HPDE6-E6E7 (cell line): Measurements from ENCODE around the gene SMG1.
"Not testable (repeated sequence)": the region's sequence is repeated elsewhere in the genome, so short reads cannot be mapped to it uniquely, and the experiment has no call there.

Experiments used
- DNase-seq: peaks from one replicate; pipeline ENCODE4 v3.0.0; 2011; ENCODE audit warnings: missing footprints; ENCODE audit errors: extremely low spot score

The SMG1 gene

GRCh38 chr16:18933501-18933900 lies 7.3 kb upstream of the SMG1 start:
- DNase-seq, result no peak

- no peak for DNase-seq
Observed at GRCh38 chr16:18932243-18932987, 6.2 kb upstream of the SMG1 start.

DNA sequence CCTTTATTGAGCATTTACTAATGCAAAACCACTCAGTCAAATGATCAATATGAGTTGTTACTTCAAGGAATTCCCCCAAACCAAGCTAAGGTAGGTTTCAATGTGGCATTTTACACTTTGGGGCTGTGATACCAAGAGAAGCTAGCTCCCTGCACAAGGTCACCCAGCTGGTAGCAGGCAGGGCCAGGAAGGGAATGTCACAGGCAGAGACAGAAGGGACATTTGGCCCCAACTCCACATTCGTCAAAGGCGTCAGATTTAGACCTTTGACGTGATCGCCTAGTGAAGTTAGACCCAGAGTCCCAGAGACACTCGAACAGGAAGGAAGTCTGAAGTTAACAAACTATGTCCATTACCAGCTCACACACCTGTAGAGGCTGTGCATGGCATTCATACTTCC lies 5.5 kb upstream of the SMG1 start:
- no peak for DNase-seq

- not testable (repeated sequence) for DNase-seq
Observed at GRCh38 chr16:18930095-18930494, 3.9 kb upstream of the SMG1 start.

DNA sequence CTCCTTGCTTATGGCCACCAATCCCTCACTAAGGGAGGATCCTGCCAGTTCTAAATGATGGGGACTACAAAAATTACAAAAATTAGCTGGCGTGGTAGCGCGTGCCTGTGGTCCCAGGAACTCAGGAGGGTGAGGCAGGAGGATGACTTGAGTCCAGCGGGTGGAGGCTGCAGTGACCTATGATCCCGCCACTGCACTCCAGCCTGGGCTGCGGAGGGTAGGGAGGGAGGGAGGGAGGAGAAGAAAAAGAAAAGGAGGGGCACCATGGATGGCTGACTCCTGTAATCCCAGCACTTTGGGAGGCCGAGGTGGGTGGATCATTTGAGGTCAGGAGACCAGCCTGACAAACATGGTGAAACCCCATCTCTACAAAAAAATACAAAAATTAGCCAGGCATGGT lies 1.9 kb upstream of the SMG1 start:
- DNase-seq, result not testable (repeated sequence)

GRCh38 chr16:18925215-18925985 lies 808 bp downstream of the SMG1 start:
- DNase-seq, result not testable (repeated sequence)

- DNase-seq, result not testable (repeated sequence)
Observed at GRCh38 chr16:18923935-18924334, 2.3 kb downstream of the SMG1 start.

- DNase-seq, result not testable (repeated sequence)
Observed at GRCh38 chr16:18923124-18923523, 3.1 kb downstream of the SMG1 start.

GRCh38 chr16:18909585-18909984 lies 16.6 kb downstream of the SMG1 start:
- DNase-seq, result not testable (repeated sequence)

GRCh38 chr16:18908716-18909115 lies 17.5 kb downstream of the SMG1 start:
- not testable (repeated sequence) for DNase-seq

DNA sequence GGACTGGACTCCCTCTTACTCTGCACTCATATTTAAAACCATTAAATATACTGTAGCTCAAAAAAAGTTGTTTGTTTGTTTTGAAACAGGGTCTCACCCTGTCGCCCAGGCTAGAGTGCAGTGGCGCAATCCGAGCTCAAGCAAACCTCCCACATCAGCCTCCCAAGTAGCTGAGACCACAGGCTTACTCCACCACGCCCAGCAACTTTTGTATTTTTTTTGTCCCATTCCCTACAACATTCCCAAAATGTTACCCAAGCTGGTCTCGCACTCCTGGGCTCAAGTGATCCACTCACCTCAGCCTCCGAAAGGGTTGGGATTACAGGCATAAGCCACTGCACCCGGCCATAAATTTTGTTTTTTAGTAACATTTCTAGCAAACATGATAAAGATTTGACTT lies 23.4 kb downstream of the SMG1 start:
- DNase-seq, result not testable (repeated sequence)

- DNase-seq, result not testable (repeated sequence)
Observed at GRCh38 chr16:18902044-18902443, 24.2 kb downstream of the SMG1 start.

DNA sequence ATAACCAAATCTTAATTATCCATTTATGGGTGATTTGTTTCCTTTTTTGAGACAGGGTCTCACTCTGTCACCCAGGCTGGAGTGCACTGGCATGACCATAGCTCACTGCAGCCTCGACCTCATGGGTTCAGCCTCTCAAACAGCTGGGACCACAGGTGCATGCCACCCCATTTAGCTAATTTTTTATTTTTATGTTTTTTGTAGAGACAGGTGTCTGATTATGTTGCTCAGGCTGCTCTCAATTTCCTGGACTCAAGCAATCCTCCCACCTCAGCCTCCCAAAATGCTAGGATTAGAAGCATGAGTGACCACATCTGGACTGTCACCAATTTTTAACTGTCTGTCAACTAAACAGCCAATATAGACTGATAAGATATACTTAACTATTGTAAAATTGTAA lies 25.0 kb downstream of the SMG1 start:
- not testable (repeated sequence) for DNase-seq

- DNase-seq, result not testable (repeated sequence)
Observed at GRCh38 chr16:18884456-18884855, 41.8 kb downstream of the SMG1 start.

DNA sequence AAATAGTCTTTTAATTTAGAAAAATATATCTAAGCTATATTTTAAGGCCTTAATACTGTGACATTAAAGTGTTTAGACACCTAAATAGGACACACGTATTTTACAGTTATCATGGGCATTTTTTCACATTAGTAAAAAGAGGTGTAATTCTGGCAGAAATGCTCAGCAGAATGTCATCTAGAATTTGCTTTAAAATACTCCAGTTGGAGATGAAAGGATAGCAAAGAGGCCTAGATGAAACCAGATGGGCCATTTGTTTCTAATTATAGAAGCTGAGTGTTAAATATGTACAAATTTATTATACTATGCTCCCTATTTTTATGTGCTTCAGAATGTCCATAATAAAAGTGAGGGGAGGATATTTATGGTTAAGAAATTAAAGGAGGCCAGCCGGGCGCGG lies 48.5 kb downstream of the SMG1 start:
- not testable (repeated sequence) for DNase-seq

DNA sequence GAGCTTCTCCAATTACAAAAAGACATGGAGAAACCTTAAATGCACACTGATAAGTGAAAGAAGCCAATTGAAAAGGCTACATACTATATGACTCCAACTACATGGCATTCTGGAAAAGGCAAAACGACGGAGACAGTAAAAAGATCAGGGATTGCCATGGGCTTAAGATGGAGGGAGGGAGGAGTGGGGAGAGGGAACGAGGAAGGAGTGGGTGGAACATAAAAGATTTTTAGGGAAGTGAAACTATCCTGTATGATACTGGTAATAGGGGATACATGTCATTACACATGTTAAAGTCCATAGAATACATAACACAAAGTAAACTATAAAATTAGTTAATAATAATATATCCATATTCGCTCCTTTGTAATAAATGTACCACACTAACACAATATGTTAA lies 48.9 kb downstream of the SMG1 start:
- not testable (repeated sequence) for DNase-seq

- DNase-seq, result not testable (repeated sequence)
Observed at GRCh38 chr16:18876301-18876700, 49.9 kb downstream of the SMG1 start.

DNA sequence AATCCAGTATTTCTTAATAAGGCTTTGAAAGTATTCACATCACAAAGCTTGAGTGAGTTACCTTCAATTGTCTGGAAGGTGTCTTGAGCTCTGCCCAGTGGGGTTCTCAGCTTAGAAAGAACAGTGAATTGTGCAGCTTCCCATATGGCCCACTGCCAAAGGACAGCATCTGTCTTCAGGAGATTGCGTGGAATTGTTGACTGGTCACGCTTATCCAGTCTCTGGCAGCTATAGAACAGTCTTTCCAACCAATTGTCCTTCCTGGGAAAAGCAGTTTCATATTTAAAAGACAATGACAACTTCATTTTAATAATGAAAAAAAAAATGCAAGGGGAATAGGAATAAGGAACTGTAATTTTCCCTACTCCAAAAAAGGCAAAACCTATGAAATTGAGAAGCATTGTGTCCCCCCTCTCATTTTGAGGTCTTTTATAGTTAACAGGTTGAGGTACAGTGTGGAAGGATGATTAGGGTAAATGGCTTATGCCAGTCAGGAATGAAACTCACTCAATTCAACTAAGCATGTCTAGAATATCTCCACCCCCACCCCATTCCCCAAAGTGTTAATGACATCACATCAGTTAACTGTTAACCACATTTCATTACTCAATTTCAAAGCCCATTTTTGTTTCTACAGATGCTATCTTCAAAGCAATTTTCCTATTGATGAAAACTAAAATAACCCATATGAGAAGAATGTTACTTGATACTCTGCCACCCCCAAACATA lies 57.0 kb downstream of the SMG1 start:
- not testable (repeated sequence) for DNase-seq

- DNase-seq, result not testable (repeated sequence)
Observed at GRCh38 chr16:18866277-18866823, 59.9 kb downstream of the SMG1 start.

- DNase-seq, result not testable (repeated sequence)
Observed at GRCh38 chr16:18862891-18863290, 63.3 kb downstream of the SMG1 start.

GRCh38 chr16:18855196-18855595 lies 71.0 kb downstream of the SMG1 start:
- no peak for DNase-seq

DNA sequence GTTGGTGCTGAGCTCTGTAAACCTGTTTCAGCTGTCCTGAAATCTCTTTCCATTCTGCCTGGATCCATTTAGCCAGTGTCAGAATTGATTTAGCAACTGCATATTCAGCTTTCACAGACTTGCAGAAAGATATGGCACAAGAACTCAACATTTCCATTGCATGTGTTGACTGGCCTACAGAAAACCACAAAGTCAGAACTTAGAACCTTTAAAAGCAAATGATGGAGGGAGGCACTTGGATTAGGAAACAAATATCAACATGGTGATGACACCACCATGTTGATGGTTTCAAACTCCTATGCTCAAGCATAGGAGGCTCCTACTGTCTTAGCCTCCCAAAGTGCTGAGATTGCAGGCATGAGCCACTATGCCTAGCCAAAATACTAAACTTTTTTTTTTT lies 72.5 kb downstream of the SMG1 start:
- no peak for DNase-seq
